NCI-H2196 (cell line): ENCODE measurements around the gene HLA-DPB1.
"Not testable (repeated sequence)": the region's sequence is repeated elsewhere in the genome, so short reads cannot be mapped to it uniquely, and the experiment has no call there.

Experiments used
- DNase-seq: peaks from one replicate; lab custom pipeline; 2025; ENCODE audit not compliant: unreplicated experiment; lab: John Stamatoyannopoulos, UW

The HLA-DPB1 gene

GRCh38 chr6:33075568-33076405 lies at the start of gene HLA-DPB1:
TSS of gene HLA-DPB1 (plus strand) at chr6:33075990. CDS start at chr6:33076042, 52 bp downstream.
- peak; percentile 38 for DNase-seq

GRCh38 chr6:33028220-33028849 lies 47.5 kb upstream of the HLA-DPB1 start:
- no peak for DNase-seq

GRCh38 chr6:33029328-33030184 lies 46.2 kb upstream of the HLA-DPB1 start:
- DNase-seq = no peak

GRCh38 chr6:33030245-33030644 lies 45.5 kb upstream of the HLA-DPB1 start:
- no peak for DNase-seq

- DNase-seq = no peak
Measured at GRCh38 chr6:33034554-33034953, 41.2 kb upstream of the HLA-DPB1 start.

GRCh38 chr6:33036535-33036934 lies 39.3 kb upstream of the HLA-DPB1 start:
- no peak for DNase-seq

- no peak for DNase-seq
Measured at GRCh38 chr6:33040157-33040556, 35.6 kb upstream of the HLA-DPB1 start.

- DNase-seq = no peak
Measured at GRCh38 chr6:33049323-33050013, 26.3 kb upstream of the HLA-DPB1 start.

GRCh38 chr6:33050014-33050810 lies 25.6 kb upstream of the HLA-DPB1 start:
- DNase-seq = no peak

GRCh38 chr6:33052627-33053026 lies 23.2 kb upstream of the HLA-DPB1 start:
- no peak for DNase-seq

GRCh38 chr6:33053230-33053629 lies 22.6 kb upstream of the HLA-DPB1 start:
- no peak for DNase-seq

GRCh38 chr6:33057222-33058150 lies 18.3 kb upstream of the HLA-DPB1 start:
- DNase-seq = no peak

GRCh38 chr6:33061987-33062386 lies 13.8 kb upstream of the HLA-DPB1 start:
- DNase-seq = no peak

GRCh38 chr6:33063435-33063834 lies 12.4 kb upstream of the HLA-DPB1 start:
- DNase-seq = not testable (repeated sequence)

GRCh38 chr6:33064723-33065122 lies 11.1 kb upstream of the HLA-DPB1 start:
- DNase-seq = no peak

- DNase-seq = no peak
Measured at GRCh38 chr6:33065312-33065711, 10.5 kb upstream of the HLA-DPB1 start.

GRCh38 chr6:33066917-33067521 lies 8.8 kb upstream of the HLA-DPB1 start:
- DNase-seq = no peak

GRCh38 chr6:33069021-33069738 lies 6.6 kb upstream of the HLA-DPB1 start:
- DNase-seq = no peak
